ENCODE measurements around the gene TRRAP.

DNA sequence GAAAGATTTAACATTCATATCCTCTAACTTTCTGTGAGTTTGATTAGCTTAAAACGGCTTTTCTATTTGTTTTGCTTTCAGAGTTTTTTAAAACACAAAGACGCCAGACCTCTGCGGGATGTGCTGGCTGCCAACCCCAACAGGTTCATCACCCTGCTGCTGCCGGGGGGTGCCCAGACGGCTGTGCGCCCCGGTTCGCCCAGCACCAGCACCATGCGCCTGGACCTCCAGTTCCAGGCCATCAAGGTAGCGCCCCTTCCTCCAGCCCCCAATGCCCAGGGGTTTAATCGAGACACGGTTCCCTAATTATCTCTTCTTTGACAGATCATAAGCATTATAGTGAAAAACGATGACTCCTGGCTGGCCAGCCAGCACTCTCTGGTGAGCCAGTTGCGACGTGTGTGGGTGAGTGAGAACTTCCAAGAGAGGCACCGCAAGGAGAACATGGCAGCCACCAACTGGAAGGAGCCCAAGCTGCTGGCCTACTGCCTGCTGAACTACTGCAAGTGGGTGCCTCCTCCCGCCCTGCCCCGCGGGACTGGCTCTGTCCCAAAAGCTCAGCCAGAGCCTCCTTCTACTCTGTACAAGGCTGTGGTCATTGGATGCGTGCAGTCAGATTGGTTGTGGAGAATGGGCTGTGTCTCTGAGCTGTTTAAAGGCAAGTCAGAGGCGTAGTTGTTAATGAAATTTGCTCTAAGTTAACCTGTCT is 71.2 kb downstream of the TRRAP start:
- TF ChIP-seq, protein P1, sequence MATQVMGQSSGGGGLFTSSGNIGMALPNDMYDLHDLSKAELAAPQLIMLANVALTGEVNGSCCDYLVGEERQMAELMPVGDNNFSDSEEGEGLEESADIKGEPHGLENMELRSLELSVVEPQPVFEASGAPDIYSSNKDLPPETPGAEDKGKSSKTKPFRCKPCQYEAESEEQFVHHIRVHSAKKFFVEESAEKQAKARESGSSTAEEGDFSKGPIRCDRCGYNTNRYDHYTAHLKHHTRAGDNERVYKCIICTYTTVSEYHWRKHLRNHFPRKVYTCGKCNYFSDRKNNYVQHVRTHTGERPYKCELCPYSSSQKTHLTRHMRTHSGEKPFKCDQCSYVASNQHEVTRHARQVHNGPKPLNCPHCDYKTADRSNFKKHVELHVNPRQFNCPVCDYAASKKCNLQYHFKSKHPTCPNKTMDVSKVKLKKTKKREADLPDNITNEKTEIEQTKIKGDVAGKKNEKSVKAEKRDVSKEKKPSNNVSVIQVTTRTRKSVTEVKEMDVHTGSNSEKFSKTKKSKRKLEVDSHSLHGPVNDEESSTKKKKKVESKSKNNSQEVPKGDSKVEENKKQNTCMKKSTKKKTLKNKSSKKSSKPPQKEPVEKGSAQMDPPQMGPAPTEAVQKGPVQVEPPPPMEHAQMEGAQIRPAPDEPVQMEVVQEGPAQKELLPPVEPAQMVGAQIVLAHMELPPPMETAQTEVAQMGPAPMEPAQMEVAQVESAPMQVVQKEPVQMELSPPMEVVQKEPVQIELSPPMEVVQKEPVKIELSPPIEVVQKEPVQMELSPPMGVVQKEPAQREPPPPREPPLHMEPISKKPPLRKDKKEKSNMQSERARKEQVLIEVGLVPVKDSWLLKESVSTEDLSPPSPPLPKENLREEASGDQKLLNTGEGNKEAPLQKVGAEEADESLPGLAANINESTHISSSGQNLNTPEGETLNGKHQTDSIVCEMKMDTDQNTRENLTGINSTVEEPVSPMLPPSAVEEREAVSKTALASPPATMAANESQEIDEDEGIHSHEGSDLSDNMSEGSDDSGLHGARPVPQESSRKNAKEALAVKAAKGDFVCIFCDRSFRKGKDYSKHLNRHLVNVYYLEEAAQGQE (tag by site-specific recombination; IDR thresholded peaks at IDR 0.05) = no peak
- TF ChIP-seq ZNF140 (tag by site-specific recombination; IDR thresholded peaks at IDR 0.05) (no peak), SP2 (tag by site-specific recombination; IDR thresholded peaks at IDR 0.05) (no peak), BCL11B (tag by site-specific recombination; IDR thresholded peaks at IDR 0.05; ENCODE audit: low read depth) (no peak), ZNF621 (tag by site-specific recombination; IDR thresholded peaks at IDR 0.05) (no peak)
- TF ChIP-seq, protein P2, sequence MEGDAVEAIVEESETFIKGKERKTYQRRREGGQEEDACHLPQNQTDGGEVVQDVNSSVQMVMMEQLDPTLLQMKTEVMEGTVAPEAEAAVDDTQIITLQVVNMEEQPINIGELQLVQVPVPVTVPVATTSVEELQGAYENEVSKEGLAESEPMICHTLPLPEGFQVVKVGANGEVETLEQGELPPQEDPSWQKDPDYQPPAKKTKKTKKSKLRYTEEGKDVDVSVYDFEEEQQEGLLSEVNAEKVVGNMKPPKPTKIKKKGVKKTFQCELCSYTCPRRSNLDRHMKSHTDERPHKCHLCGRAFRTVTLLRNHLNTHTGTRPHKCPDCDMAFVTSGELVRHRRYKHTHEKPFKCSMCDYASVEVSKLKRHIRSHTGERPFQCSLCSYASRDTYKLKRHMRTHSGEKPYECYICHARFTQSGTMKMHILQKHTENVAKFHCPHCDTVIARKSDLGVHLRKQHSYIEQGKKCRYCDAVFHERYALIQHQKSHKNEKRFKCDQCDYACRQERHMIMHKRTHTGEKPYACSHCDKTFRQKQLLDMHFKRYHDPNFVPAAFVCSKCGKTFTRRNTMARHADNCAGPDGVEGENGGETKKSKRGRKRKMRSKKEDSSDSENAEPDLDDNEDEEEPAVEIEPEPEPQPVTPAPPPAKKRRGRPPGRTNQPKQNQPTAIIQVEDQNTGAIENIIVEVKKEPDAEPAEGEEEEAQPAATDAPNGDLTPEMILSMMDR (tag by site-specific recombination; IDR thresholded peaks at IDR 0.05) = no peak

All from HEK293 (cell line).